ENCODE measurements around the gene SMC5.

GRCh38 chr9:70352802-70353201, 94.0 kb downstream of the SMC5 start:
- TF ChIP-seq, protein P1, sequence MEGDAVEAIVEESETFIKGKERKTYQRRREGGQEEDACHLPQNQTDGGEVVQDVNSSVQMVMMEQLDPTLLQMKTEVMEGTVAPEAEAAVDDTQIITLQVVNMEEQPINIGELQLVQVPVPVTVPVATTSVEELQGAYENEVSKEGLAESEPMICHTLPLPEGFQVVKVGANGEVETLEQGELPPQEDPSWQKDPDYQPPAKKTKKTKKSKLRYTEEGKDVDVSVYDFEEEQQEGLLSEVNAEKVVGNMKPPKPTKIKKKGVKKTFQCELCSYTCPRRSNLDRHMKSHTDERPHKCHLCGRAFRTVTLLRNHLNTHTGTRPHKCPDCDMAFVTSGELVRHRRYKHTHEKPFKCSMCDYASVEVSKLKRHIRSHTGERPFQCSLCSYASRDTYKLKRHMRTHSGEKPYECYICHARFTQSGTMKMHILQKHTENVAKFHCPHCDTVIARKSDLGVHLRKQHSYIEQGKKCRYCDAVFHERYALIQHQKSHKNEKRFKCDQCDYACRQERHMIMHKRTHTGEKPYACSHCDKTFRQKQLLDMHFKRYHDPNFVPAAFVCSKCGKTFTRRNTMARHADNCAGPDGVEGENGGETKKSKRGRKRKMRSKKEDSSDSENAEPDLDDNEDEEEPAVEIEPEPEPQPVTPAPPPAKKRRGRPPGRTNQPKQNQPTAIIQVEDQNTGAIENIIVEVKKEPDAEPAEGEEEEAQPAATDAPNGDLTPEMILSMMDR (IDR thresholded peaks at IDR 0.05 in 4 of 5, conservative IDR thresholded peaks at IDR 0.05 in 1 of 5), result peak; percentile 35 to 79 (median 65)
- TF ChIP-seq POLR2A (IDR thresholded peaks at IDR 0.05), result no peak

Measured in gastrocnemius medialis (tissue), 4 donors.